NCI-H2107 (cell line): Measurements from ENCODE around the gene MAGIX.

Experiments
- DNase-seq: peaks from one replicate; lab custom pipeline; 2025; lab: John Stamatoyannopoulos, UW

The MAGIX gene

GRCh38 chrX:49206543-49206942, 44.0 kb downstream of the MAGIX start:
- no peak for DNase-seq

GRCh38 chrX:49208399-49208798, 45.8 kb downstream of the MAGIX start:
- DNase-seq: no peak

- no peak for DNase-seq
Measured at GRCh38 chrX:49209434-49210251, 47.1 kb downstream of the MAGIX start.

- no peak for DNase-seq
Measured at GRCh38 chrX:49210406-49210805, 47.8 kb downstream of the MAGIX start.

GRCh38 chrX:49211074-49211473, 48.5 kb downstream of the MAGIX start:
- no peak for DNase-seq

- DNase-seq: no peak
Measured at GRCh38 chrX:49212209-49212608, 49.7 kb downstream of the MAGIX start.

- no peak for DNase-seq
Measured at GRCh38 chrX:49212861-49213260, 50.3 kb downstream of the MAGIX start.

- no peak for DNase-seq
Measured at GRCh38 chrX:49214416-49214815, 51.9 kb downstream of the MAGIX start.

GRCh38 chrX:49214996-49215526, 52.5 kb downstream of the MAGIX start:
- no peak for DNase-seq
